Measurements from ENCODE around the gene MAPK4. TPM values are rescaled to one million over a fixed set of nuclear protein-coding genes. Genes with fewer than 3 reads are reported as not detected.

The MAPK4 gene
- total RNA-seq, 1 donor from 2014 or later: 0.11 TPM

DNA sequence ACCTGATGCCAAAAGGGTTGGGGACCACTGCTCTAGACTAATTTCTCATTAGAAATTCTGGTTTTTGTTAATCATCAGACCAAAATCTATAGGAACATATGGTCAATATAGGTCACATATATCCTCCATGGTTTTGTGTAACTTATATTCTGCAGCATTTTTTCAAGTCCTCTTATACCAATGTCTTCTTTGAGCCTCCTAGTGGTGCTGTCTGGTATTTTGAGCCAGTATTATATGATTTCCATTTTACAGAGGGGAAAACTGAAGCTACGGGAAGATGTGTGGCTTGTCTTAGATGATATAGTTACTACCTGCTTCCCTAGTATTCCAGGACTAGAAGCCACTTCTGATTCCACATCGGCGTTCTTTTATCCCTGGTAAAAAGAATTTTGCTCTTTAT lies 13.8 kb downstream of the MAPK4 start:
- no peaks in the 10 kb centered on the region for H3K4me1 Mint-ChIP-seq (ENCODE audit: low read depth, unreplicated experiment)
- no peaks in the 10 kb centered on the region for H4K20me1 ChIP-seq (ENCODE audit: insufficient read depth, low read length)
- H2AFZ ChIP-seq (ENCODE audit: low read depth, low read length): no peak overlapping the region
- H3K4me2 ChIP-seq (ENCODE audit: low read length): no peak overlapping the region
- H3K4me1 ChIP-seq (ENCODE audit: insufficient read depth, low read length): no peaks in the 10 kb centered on the region
- H3K36me3 ChIP-seq (ENCODE audit: insufficient read depth, low read length): no peaks in the 10 kb centered on the region
- H3K9me3 ChIP-seq (ENCODE audit: insufficient read depth, low read depth, low read length): no peaks in the 10 kb centered on the region
- H3K9ac ChIP-seq (ENCODE audit: low read length): no peak overlapping the region
- H3K9me3 Mint-ChIP-seq (ENCODE audit: unreplicated experiment): peaks cover 3% of the 10 kb centered on the region
- no peak for TF ChIP-seq EZH2 (IDR thresholded peaks at IDR 0.05; ENCODE audit: insufficient read depth, low read length)
- TF ChIP-seq, protein P1, sequence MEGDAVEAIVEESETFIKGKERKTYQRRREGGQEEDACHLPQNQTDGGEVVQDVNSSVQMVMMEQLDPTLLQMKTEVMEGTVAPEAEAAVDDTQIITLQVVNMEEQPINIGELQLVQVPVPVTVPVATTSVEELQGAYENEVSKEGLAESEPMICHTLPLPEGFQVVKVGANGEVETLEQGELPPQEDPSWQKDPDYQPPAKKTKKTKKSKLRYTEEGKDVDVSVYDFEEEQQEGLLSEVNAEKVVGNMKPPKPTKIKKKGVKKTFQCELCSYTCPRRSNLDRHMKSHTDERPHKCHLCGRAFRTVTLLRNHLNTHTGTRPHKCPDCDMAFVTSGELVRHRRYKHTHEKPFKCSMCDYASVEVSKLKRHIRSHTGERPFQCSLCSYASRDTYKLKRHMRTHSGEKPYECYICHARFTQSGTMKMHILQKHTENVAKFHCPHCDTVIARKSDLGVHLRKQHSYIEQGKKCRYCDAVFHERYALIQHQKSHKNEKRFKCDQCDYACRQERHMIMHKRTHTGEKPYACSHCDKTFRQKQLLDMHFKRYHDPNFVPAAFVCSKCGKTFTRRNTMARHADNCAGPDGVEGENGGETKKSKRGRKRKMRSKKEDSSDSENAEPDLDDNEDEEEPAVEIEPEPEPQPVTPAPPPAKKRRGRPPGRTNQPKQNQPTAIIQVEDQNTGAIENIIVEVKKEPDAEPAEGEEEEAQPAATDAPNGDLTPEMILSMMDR (IDR thresholded peaks at IDR 0.05; ENCODE audit: insufficient read depth, low read depth, low read length): peak; percentile 18
- H3K4me3 Mint-ChIP-seq (ENCODE audit: unreplicated experiment): no peak overlapping the region
- H3K27ac Mint-ChIP-seq (ENCODE audit: unreplicated experiment): no peak overlapping the region
- no peak for DNase-seq (ENCODE audit: low read depth)
- no peak overlapping the region for H3K4me3 ChIP-seq (ENCODE audit: insufficient read depth, low read depth, low read length)
- peaks cover 7% of the 10 kb centered on the region for H3K27me3 Mint-ChIP-seq (ENCODE audit: low read depth, unreplicated experiment)
- no peaks in the 10 kb centered on the region for H3K79me2 ChIP-seq (ENCODE audit: insufficient read depth, low read length)
- H3K27ac ChIP-seq (ENCODE audit: low read depth, low read length): no peak overlapping the region
- no peaks in the 10 kb centered on the region for H3K36me3 Mint-ChIP-seq (ENCODE audit: low read depth, unreplicated experiment)
- FAIRE-seq: no peak
- peaks cover 2% of the 10 kb centered on the region for H3K27me3 ChIP-seq (ENCODE audit: insufficient read depth, low read length)

DNA sequence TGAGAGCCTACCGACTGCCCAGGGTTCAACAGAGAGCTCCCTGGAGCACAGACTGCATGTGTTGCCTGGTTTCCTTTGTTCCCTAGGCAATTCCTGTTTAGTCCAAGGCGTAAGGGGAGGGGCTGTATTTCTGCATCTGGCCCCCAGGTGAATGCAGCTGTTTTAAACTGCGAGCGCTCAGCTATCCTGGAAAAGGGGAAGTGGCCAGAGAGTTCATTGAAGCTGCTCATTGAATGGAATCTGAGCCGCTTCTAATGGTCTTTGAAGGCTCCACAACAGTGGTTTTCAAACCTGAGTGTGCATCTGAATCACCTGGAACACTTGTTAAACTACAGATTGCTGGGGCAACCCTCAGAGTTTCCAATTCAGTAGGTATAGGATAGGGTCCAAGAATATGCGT lies 18.1 kb downstream of the MAPK4 start:
- Histone ChIP-seq H2AFZ (ENCODE audit: low read depth, low read length) (no peak overlapping the region), H3K4me3 (ENCODE audit: insufficient read depth, low read depth, low read length) (no peak overlapping the region), H3K9ac (ENCODE audit: low read length) (no peak overlapping the region), H3K27ac (ENCODE audit: low read depth, low read length) (no peak overlapping the region), H3K4me2 (ENCODE audit: low read length) (no peak overlapping the region), H3K27me3 (ENCODE audit: insufficient read depth, low read length) (peaks cover 2% of the 10 kb centered on the region), H3K4me1 (ENCODE audit: insufficient read depth, low read length) (no peaks in the 10 kb centered on the region), H4K20me1 (ENCODE audit: insufficient read depth, low read length) (no peaks in the 10 kb centered on the region), H3K9me3 (ENCODE audit: insufficient read depth, low read depth, low read length) (no peaks in the 10 kb centered on the region), H3K36me3 (ENCODE audit: insufficient read depth, low read length) (no peaks in the 10 kb centered on the region), H3K79me2 (ENCODE audit: insufficient read depth, low read length) (no peaks in the 10 kb centered on the region)
- H3K27ac Mint-ChIP-seq (ENCODE audit: unreplicated experiment): no peak overlapping the region
- H3K9me3 Mint-ChIP-seq (ENCODE audit: unreplicated experiment): no peaks in the 10 kb centered on the region
- DNase-seq (ENCODE audit: low read depth) (no peak), FAIRE-seq (no peak)
- H3K4me1 Mint-ChIP-seq (ENCODE audit: low read depth, unreplicated experiment): no peaks in the 10 kb centered on the region
- H3K4me3 Mint-ChIP-seq (ENCODE audit: unreplicated experiment): no peak overlapping the region
- no peaks in the 10 kb centered on the region for H3K36me3 Mint-ChIP-seq (ENCODE audit: low read depth, unreplicated experiment)
- peaks cover 24% of the 10 kb centered on the region for H3K27me3 Mint-ChIP-seq (ENCODE audit: low read depth, unreplicated experiment)
- TF ChIP-seq, protein P1 (IDR thresholded peaks at IDR 0.05; ENCODE audit: insufficient read depth, low read depth, low read length): no peak
- no peak for TF ChIP-seq EZH2 (IDR thresholded peaks at IDR 0.05; ENCODE audit: insufficient read depth, low read length)

DNA sequence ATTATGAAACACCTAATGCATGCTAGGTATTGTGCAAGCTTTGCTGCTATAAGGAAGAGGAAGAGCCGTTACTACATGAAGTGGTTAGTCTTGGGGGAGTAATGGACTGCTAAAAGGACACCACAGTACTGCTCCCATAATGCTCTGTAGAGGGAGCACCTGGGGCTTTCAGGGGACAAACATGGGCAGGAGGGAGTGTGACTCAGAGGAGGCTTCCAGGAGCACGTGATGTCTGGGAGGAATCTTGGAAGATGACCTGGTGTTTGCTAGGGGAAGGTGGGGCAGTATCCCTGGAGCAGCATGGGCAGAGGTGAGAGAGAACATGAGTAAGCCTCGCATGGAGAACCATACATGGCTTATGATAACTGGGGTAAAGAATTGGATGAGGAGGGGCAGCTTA lies 18.8 kb downstream of the MAPK4 start:
- Histone ChIP-seq H3K79me2 (ENCODE audit: insufficient read depth, low read length) (no peaks in the 10 kb centered on the region), H4K20me1 (ENCODE audit: insufficient read depth, low read length) (no peaks in the 10 kb centered on the region), H3K9ac (ENCODE audit: low read length) (no peak overlapping the region), H3K4me2 (ENCODE audit: low read length) (no peak overlapping the region), H3K4me3 (ENCODE audit: insufficient read depth, low read depth, low read length) (no peak overlapping the region), H3K4me1 (ENCODE audit: insufficient read depth, low read length) (no peaks in the 10 kb centered on the region), H3K36me3 (ENCODE audit: insufficient read depth, low read length) (no peaks in the 10 kb centered on the region), H3K9me3 (ENCODE audit: insufficient read depth, low read depth, low read length) (no peaks in the 10 kb centered on the region), H2AFZ (ENCODE audit: low read depth, low read length) (no peak overlapping the region), H3K27me3 (ENCODE audit: insufficient read depth, low read length) (peaks cover 2% of the 10 kb centered on the region), H3K27ac (ENCODE audit: low read depth, low read length) (no peak overlapping the region)
- DNase-seq (ENCODE audit: low read depth) (no peak), FAIRE-seq (no peak)
- TF ChIP-seq, protein P1 (IDR thresholded peaks at IDR 0.05; ENCODE audit: insufficient read depth, low read depth, low read length): no peak
- TF ChIP-seq EZH2 (IDR thresholded peaks at IDR 0.05; ENCODE audit: insufficient read depth, low read length): no peak
- no peaks in the 10 kb centered on the region for H3K9me3 Mint-ChIP-seq (ENCODE audit: unreplicated experiment)
- H3K27me3 Mint-ChIP-seq (ENCODE audit: low read depth, unreplicated experiment): peaks cover 26% of the 10 kb centered on the region
- H3K4me1 Mint-ChIP-seq (ENCODE audit: low read depth, unreplicated experiment): no peaks in the 10 kb centered on the region
- H3K4me3 Mint-ChIP-seq (ENCODE audit: unreplicated experiment): no peak overlapping the region
- no peak overlapping the region for H3K27ac Mint-ChIP-seq (ENCODE audit: unreplicated experiment)
- H3K36me3 Mint-ChIP-seq (ENCODE audit: low read depth, unreplicated experiment): no peaks in the 10 kb centered on the region
